H1 (cell line): ENCODE results near the gene PARD6A. TPM values are rescaled to one million over a fixed set of nuclear protein-coding genes. Genes with fewer than 3 reads are reported as not detected.

Source experiments
- ASH2L ChIP-seq: fragments of 200-600, 300-600 bp; sonication (generic); IDR thresholded peaks from one replicate; pipeline ENCODE4 v1.7.1; 2017; ENCODE audit warnings: low read length
- ATF2 ChIP-seq: IDR thresholded peaks from 2 replicates; pipeline ENCODE4 v1.6.1; 2012; ENCODE audit warnings: low read length, inconsistent platforms
- BRCA1 ChIP-seq: IDR thresholded peaks from 2 replicates; pipeline ENCODE4 v1.6.1; 2012; ENCODE audit warnings: low read depth, low read length, improper control_type of control experiment
- CTBP2 ChIP-seq: IDR thresholded peaks from 2 replicates; pipeline ENCODE4 v1.7.0; 2011; ENCODE audit warnings: borderline replicate concordance, mild to moderate bottlenecking, moderate library complexity, mixed read lengths, low read length; ENCODE audit not compliant: insufficient read depth, insufficient read length
- GTF2F1 ChIP-seq: IDR thresholded peaks from 2 replicates; pipeline ENCODE4 v1.6.1; 2012; ENCODE audit warnings: low read depth, low read length, improper control_type of control experiment, borderline replicate concordance
- NANOG ChIP-seq: IDR thresholded peaks from 2 replicates; pipeline ENCODE4 v1.6.1; 2011; ENCODE audit warnings: low read length, low read depth, mild to moderate bottlenecking, inconsistent platforms; ENCODE audit not compliant: insufficient read depth, poor library complexity, severe bottlenecking
- POLR2AphosphoS5 ChIP-seq: IDR thresholded peaks from 2 replicates; pipeline ENCODE4 v1.6.1; 2011; ENCODE audit warnings: low read depth, low read length
- POU5F1 ChIP-seq: IDR thresholded peaks from 2 replicates; pipeline ENCODE4 v1.6.1; 2011; ENCODE audit warnings: low read depth, mild to moderate bottlenecking, low read length, moderate library complexity
- SIX5 ChIP-seq: IDR thresholded peaks from 2 replicates; pipeline ENCODE4 v1.6.1; 2011; ENCODE audit warnings: mild to moderate bottlenecking, low read depth, low read length
- polyA plus RNA-seq, 7 experiments: library from polyadenylated mRNA; depleted of rRNA in 3 of 7; stranded (reverse) in 5 of 7; unstranded in 2 of 7; fragments of >200 nt in 5 of 7; fragments of 200-250 nt in 2 of 7; gene quantifications; 1 replicate in 5 of 7; 2 replicates in 1 of 7; 4 replicates in 1 of 7; pipeline versions ENCODE4 v1.2.1 to v1.2.3, GENCODE V29; 2011 to 2013; ENCODE audit warnings: missing spikeins in 2 of 7, mixed read lengths in 2 of 7
- total RNA-seq: library from RNA; stranded (reverse); fragmentation: NEBNext Ultra II Directional; extraction: Animal tissue kit (Norgen Biotek cat#: 25700); gene quantifications from 2 replicates; pipeline ENCODE4 v1.2.1, GENCODE V29; 2021
- TF ChIP-seq, protein P1 (sequence below): fragments of 300-600 bp; sonication (generic); IDR thresholded peaks from 2 replicates; pipeline ENCODE4 v1.7.1; 2012; ENCODE audit warnings: low read length, moderate library complexity, mild to moderate bottlenecking, inconsistent platforms; ENCODE audit not compliant: insufficient replicate concordance

Gene PARD6A
- total and polyA plus RNA-seq, 2 of the 8 experiments (the other 6 are each of a cell fraction or from before 2014, with no cell fraction given) = 15.1 to 21.8 TPM

DNA sequence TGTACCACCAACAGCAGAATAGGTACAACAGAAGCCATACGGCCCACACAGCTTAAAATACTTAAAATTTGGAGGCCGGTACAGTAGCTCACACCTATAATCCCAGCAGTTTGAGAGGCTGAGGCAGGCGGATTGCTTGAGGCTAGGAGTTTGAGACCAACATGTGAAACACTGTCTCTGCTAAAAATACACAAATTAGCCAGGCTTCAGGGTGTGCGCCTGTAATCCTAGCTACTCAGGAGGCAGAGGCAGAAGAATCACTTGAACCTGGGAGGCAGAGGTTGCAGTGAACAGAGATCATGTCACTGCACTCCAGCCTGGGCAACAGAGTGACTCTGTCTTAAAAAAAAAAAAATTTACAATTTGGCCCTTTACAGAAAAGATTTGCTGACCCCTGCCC lies 41.4 kb downstream of the PARD6A start (continued):
- TF ChIP-seq, protein P1, sequence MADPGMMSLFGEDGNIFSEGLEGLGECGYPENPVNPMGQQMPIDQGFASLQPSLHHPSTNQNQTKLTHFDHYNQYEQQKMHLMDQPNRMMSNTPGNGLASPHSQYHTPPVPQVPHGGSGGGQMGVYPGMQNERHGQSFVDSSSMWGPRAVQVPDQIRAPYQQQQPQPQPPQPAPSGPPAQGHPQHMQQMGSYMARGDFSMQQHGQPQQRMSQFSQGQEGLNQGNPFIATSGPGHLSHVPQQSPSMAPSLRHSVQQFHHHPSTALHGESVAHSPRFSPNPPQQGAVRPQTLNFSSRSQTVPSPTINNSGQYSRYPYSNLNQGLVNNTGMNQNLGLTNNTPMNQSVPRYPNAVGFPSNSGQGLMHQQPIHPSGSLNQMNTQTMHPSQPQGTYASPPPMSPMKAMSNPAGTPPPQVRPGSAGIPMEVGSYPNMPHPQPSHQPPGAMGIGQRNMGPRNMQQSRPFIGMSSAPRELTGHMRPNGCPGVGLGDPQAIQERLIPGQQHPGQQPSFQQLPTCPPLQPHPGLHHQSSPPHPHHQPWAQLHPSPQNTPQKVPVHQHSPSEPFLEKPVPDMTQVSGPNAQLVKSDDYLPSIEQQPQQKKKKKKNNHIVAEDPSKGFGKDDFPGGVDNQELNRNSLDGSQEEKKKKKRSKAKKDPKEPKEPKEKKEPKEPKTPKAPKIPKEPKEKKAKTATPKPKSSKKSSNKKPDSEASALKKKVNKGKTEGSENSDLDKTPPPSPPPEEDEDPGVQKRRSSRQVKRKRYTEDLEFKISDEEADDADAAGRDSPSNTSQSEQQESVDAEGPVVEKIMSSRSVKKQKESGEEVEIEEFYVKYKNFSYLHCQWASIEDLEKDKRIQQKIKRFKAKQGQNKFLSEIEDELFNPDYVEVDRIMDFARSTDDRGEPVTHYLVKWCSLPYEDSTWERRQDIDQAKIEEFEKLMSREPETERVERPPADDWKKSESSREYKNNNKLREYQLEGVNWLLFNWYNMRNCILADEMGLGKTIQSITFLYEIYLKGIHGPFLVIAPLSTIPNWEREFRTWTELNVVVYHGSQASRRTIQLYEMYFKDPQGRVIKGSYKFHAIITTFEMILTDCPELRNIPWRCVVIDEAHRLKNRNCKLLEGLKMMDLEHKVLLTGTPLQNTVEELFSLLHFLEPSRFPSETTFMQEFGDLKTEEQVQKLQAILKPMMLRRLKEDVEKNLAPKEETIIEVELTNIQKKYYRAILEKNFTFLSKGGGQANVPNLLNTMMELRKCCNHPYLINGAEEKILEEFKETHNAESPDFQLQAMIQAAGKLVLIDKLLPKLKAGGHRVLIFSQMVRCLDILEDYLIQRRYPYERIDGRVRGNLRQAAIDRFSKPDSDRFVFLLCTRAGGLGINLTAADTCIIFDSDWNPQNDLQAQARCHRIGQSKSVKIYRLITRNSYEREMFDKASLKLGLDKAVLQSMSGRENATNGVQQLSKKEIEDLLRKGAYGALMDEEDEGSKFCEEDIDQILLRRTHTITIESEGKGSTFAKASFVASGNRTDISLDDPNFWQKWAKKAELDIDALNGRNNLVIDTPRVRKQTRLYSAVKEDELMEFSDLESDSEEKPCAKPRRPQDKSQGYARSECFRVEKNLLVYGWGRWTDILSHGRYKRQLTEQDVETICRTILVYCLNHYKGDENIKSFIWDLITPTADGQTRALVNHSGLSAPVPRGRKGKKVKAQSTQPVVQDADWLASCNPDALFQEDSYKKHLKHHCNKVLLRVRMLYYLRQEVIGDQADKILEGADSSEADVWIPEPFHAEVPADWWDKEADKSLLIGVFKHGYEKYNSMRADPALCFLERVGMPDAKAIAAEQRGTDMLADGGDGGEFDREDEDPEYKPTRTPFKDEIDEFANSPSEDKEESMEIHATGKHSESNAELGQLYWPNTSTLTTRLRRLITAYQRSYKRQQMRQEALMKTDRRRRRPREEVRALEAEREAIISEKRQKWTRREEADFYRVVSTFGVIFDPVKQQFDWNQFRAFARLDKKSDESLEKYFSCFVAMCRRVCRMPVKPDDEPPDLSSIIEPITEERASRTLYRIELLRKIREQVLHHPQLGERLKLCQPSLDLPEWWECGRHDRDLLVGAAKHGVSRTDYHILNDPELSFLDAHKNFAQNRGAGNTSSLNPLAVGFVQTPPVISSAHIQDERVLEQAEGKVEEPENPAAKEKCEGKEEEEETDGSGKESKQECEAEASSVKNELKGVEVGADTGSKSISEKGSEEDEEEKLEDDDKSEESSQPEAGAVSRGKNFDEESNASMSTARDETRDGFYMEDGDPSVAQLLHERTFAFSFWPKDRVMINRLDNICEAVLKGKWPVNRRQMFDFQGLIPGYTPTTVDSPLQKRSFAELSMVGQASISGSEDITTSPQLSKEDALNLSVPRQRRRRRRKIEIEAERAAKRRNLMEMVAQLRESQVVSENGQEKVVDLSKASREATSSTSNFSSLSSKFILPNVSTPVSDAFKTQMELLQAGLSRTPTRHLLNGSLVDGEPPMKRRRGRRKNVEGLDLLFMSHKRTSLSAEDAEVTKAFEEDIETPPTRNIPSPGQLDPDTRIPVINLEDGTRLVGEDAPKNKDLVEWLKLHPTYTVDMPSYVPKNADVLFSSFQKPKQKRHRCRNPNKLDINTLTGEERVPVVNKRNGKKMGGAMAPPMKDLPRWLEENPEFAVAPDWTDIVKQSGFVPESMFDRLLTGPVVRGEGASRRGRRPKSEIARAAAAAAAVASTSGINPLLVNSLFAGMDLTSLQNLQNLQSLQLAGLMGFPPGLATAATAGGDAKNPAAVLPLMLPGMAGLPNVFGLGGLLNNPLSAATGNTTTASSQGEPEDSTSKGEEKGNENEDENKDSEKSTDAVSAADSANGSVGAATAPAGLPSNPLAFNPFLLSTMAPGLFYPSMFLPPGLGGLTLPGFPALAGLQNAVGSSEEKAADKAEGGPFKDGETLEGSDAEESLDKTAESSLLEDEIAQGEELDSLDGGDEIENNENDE = no peak
- TF ChIP-seq ASH2L (no peak), CTBP2 (no peak), NANOG (no peak), SIX5 (no peak), POLR2AphosphoS5 (no peak), ATF2 (no peak), POU5F1 (no peak), BRCA1 (no peak), GTF2F1 (no peak)
